HepG2 (cell line): ENCODE results near the gene FOXN3. TPM values are rescaled to one million over a fixed set of nuclear protein-coding genes. Genes with fewer than 3 reads are reported as not detected.

ENCODE experiments used
- ATAC-seq: fragments of 200-7000 bp; cut with Tn5 transposase; 3 replicates; pipeline ENCODE4 v1.9.1; 2020; ENCODE audit warnings: mild to moderate bottlenecking, moderate library complexity
- BruUV-seq: library from RNA; stranded (reverse); fragments of 400-500 nt; replicated peaks from 2 replicates; lab custom pipeline; 2021; lab: Mats Ljungman, UMichigan
- CTCF ChIA-PET: fragments of 300-600 bp; formaldehyde crosslinking; extraction: SDS; loops from one replicate; lab custom pipeline; 2021; ENCODE audit warnings: low total read pairs, inconsistent platforms, low intra/inter-chr PET ratio; lab: Yijun Ruan, JAX
- POLR2A ChIA-PET: fragments of 350-600 bp; sonication (Branson Sonifier 250); formaldehyde crosslinking; loops from one replicate; lab custom pipeline; 2020; ENCODE audit warnings: antibody characterized with exemption, inconsistent platforms; lab: Yijun Ruan, JAX
- DNase-seq: peaks from one replicate; pipeline ENCODE4 v3.0.0-alpha.2; 2015; ENCODE audit warnings: low spot score
- FAIRE-seq: peaks from 3 replicates; lab custom pipeline; 2011; peaks lifted over from hg19 to GRCh38; lab: Jason Lieb, UNC
- H2AFZ ChIP-seq: one replicate; pipeline ENCODE4 v1.6.1; 2011; ENCODE audit warnings: low read length, inconsistent platforms
- H3K27ac ChIP-seq: fragments of 300-600 bp; 3 replicates; pipeline ENCODE4 v1.8.0; 2011; ENCODE audit warnings: mixed run types, mild to moderate bottlenecking, mixed read lengths, low read length, inconsistent platforms; ENCODE audit not compliant: insufficient read depth; ENCODE audit errors: extremely low read length
- H3K27me3 ChIP-seq, 2 experiments: fragments of 200-600 bp in 1 of 2; 2 replicates in 1 of 2; 3 replicates in 1 of 2; pipeline versions ENCODE4 v1.6.0 to v1.8.0; 2011; ENCODE audit warnings: low read length in 2 of 2, mild to moderate bottlenecking in 2 of 2, moderate library complexity in 2 of 2, inconsistent platforms in 1 of 2; ENCODE audit not compliant: insufficient read depth in 2 of 2, control insufficient read depth in 1 of 2
- H3K36me3 ChIP-seq, 2 experiments: fragments of 200-600 bp in 1 of 2; replicated peaks in 1 of 2; 2 replicates in 1 of 2; 3 replicates in 1 of 2; pipeline versions ENCODE4 v1.5.1 to v1.8.0; 2011; ENCODE audit warnings: low read length in 2 of 2, inconsistent platforms in 1 of 2; ENCODE audit not compliant: insufficient read depth in 2 of 2, control insufficient read depth in 1 of 2
- H3K4me1 ChIP-seq: 2 replicates; pipeline ENCODE4 v1.5.1; 2012; ENCODE audit warnings: low read length, inconsistent platforms; ENCODE audit not compliant: insufficient read depth
- H3K4me2 ChIP-seq: 2 replicates; pipeline ENCODE4 v1.6.0; 2011; ENCODE audit warnings: low read depth, low read length, inconsistent platforms
- H3K4me3 ChIP-seq, 3 experiments: fragments of 200-600 bp in 1 of 3; sonication (generic), shearing (Covaris generic) in 1 of 3; replicated peaks in 1 of 3; 2 replicates each; pipeline ENCODE4 v1.5.1; 2011 to 2016; ENCODE audit warnings: low read length in 3 of 3, inconsistent platforms in 2 of 3, low read depth in 2 of 3, mild to moderate bottlenecking in 2 of 3, control low read depth in 1 of 3, mixed read lengths in 1 of 3; ENCODE audit not compliant: insufficient read depth in 1 of 3
- H3K79me2 ChIP-seq: one replicate; pipeline ENCODE4 v1.6.1; 2011; ENCODE audit warnings: low read length, inconsistent platforms; ENCODE audit not compliant: insufficient read depth
- H3K9ac ChIP-seq: 2 replicates; pipeline ENCODE4 v1.6.0; 2011; ENCODE audit warnings: mild to moderate bottlenecking, low read depth, low read length, inconsistent platforms; ENCODE audit not compliant: insufficient read depth
- H3K9me3 ChIP-seq: 2 replicates; pipeline ENCODE4 v1.5.1; 2012; ENCODE audit warnings: mild to moderate bottlenecking, low read length
- H4K20me1 ChIP-seq: 2 replicates; pipeline ENCODE4 v1.6.0; 2011; ENCODE audit warnings: inconsistent platforms, mild to moderate bottlenecking, low read length, moderate library complexity; ENCODE audit not compliant: insufficient read depth
- RFX3 ChIP-seq: IDR thresholded peaks from 2 replicates; pipeline ENCODE4 v1.6.1; 2016; ENCODE audit warnings: missing biosample characterization, missing genetic modification reagents
- TCF7 ChIP-seq: sonication (generic); IDR thresholded peaks from 2 replicates; pipeline ENCODE4 v1.6.1; 2016; ENCODE audit warnings: antibody characterized with exemption, low read depth
- WGBS: methylation state at CpG from one replicate; pipeline ENCODE4 v1.1.6; 2017; ENCODE audit warnings: low lambda C conversion rate; 5-methylcytosine and 5-hydroxymethylcytosine counted together
- in situ Hi-C: cut with HindIII; loops from 2 replicates; pipeline ENCODE4 v1.10.0; 2017; ENCODE audit warnings: low pct_unique_long_range_greater_than_20kb; ENCODE audit not compliant: extremely low pct_ligation_motif_present
- intact Hi-C: fragments of 100-400 bp; cut with micrococcal nuclease; formaldehyde crosslinking; loops from one replicate; pipeline ENCODE4 v1.10.0; 2022; ENCODE audit not compliant: unreplicated experiment
- polyA plus RNA-seq, 8 experiments: library from polyadenylated mRNA; depleted of rRNA in 3 of 8; stranded (reverse) in 7 of 8; unstranded in 1 of 8; fragments of >200 nt; fragmentation: Illumina TruSeq in 4 of 8; extraction: Trizol in 4 of 8; gene quantifications; 2 replicates each; pipeline versions ENCODE4 v1.2.1 to v1.2.3, GENCODE V29; 2011 to 2016; ENCODE audit warnings: low read depth in 4 of 8, missing spikeins in 1 of 8, mixed read lengths in 1 of 8; ENCODE audit not compliant: insufficient read depth in 1 of 8
- total RNA-seq, 5 experiments: library from RNA; depleted of rRNA; stranded (reverse); fragments of >200 nt; fragmentation: Illumina TruSeq; extraction: Trizol; gene quantifications; 2 replicates each; pipeline ENCODE4 v1.2.3, GENCODE V29; 2016; ENCODE audit warnings: low read depth in 1 of 5
- TF ChIP-seq, protein P1 (sequence below): sonication (generic); formaldehyde crosslinking; IDR thresholded peaks from 2 replicates; pipeline ENCODE4 v1.8.0; 2022; ENCODE audit warnings: mild to moderate bottlenecking, missing genetic modification reagents, borderline replicate concordance
- TF ChIP-seq, protein P2 (sequence below): sonication (generic); formaldehyde crosslinking; IDR thresholded peaks from 2 replicates; pipeline ENCODE4; 2020; ENCODE audit warnings: missing genetic modification reagents, mild to moderate bottlenecking, borderline replicate concordance

FOXN3 gene
- total and polyA plus RNA-seq, 2 of the 13 experiments (the other 11 are each of a cell fraction or from before 2014, with no cell fraction given): 32.4 to 70.2 TPM

DNA sequence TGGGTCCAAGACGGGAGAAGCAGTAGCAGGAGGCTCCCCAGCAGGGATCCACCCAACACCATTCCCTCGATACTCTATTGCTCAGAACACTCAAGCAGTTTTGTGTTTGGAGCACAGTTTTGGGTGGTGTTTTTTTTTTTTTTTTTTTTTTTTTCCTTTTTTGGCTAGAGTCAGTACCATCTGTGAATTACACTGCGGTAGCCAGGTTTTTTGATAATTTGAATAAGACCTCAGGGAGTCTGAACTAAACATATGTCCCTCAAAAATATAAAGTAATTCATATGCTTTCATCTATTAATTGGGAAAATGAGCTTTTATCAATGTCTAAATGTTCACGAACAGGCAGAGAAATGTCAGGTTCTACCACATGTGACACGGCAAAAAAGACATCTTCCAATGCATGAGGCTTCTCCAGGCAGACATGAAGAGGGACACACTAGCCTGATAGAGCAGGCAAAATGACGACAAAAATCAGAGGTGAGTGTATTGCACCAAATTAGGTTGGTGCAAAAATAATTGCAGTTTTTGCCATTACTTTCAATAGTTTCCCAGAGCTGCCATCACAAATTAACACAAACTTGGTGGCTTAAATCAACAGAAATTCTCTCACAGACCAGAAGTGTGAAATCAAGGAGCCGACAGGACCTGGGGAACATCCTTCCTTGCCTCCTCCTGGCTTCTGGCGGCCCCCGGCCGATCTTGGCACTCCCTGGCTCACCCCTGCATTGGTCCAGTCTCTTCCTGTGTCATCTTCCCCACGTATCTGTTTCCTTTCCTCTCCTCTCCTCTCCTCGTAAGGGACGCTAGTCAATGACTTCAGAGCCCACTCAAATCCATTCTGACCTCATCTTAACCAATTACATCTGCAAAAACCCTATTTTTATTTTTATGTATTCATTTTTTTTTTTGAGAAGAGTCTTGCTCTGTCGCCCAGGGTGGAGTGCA, 33.9 kb downstream of the FOXN3 start:
- Histone ChIP-seq H3K36me3 (peaks cover 14 to 49% of the 10 kb centered on the region in 2 experiments), H3K27me3 (no peaks in the 10 kb centered on the region), H3K9me3 (no peaks in the 10 kb centered on the region), H2AFZ (no peak overlapping the region), H3K79me2 (peaks cover 95% of the 10 kb centered on the region), H3K4me2 (no peak overlapping the region), H3K27ac (no peak overlapping the region), H4K20me1 (peaks cover 38% of the 10 kb centered on the region), H3K4me3 (no peak overlapping the region), H3K9ac (no peak overlapping the region), H3K4me1 (peaks cover 79% of the 10 kb centered on the region)
- TF ChIP-seq RFX3 (no peak), TCF7 (no peak)
- TF ChIP-seq, protein P1, sequence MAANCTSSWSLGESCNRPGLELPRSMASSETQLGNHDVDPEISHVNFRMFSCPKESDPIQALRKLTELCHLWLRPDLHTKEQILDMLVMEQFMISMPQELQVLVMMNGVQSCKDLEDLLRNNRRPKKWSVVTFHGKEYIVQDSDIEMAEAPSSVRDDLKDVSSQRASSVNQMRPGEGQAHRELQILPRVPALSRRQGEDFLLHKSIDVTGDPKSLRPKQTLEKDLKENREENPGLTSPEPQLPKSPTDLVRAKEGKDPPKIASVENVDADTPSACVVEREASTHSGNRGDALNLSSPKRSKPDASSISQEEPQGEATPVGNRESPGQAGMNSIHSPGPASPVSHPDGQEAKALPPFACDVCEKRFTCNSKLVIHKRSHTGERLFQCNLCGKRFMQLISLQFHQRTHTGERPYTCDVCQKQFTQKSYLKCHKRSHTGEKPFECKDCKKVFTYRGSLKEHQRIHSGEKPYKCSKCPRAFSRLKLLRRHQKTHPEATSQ (CRISPR knock-in tag): no peak
- TF ChIP-seq, protein P2, sequence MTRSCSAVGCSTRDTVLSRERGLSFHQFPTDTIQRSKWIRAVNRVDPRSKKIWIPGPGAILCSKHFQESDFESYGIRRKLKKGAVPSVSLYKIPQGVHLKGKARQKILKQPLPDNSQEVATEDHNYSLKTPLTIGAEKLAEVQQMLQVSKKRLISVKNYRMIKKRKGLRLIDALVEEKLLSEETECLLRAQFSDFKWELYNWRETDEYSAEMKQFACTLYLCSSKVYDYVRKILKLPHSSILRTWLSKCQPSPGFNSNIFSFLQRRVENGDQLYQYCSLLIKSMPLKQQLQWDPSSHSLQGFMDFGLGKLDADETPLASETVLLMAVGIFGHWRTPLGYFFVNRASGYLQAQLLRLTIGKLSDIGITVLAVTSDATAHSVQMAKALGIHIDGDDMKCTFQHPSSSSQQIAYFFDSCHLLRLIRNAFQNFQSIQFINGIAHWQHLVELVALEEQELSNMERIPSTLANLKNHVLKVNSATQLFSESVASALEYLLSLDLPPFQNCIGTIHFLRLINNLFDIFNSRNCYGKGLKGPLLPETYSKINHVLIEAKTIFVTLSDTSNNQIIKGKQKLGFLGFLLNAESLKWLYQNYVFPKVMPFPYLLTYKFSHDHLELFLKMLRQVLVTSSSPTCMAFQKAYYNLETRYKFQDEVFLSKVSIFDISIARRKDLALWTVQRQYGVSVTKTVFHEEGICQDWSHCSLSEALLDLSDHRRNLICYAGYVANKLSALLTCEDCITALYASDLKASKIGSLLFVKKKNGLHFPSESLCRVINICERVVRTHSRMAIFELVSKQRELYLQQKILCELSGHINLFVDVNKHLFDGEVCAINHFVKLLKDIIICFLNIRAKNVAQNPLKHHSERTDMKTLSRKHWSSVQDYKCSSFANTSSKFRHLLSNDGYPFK (CRISPR knock-in tag): no peak
- no TSS peak for BruUV-seq
- WGBS: 96% methylated on average over 14 of the region's 14 CpGs
- intact Hi-C loops: no loop called here
- DNase-seq (no peak), FAIRE-seq (no peak), ATAC-seq (no peak)
- ChIA-PET POLR2A (interaction anchor here (1.6 kb wide), 1 partner anchor 14 kb away, joined by 4 read pairs; no protein-coding TSS in a partner anchor), CTCF (no interaction called here)
- in situ Hi-C loops: no loop called here
